ENCODE results near the gene OLFM3. TPM values are rescaled to one million over a fixed set of nuclear protein-coding genes. Genes with fewer than 3 reads are reported as not detected.

Gene OLFM3
- total and polyA plus RNA-seq, 10 of the 15 experiments (the other 5 are each of a cell fraction or from before 2014, with no cell fraction given): 0.09 to 0.33 TPM; not detected in 8

GRCh38 chr1:101918277-101918676 lies 78.4 kb downstream of the OLFM3 start (continued):
- TF ChIP-seq SMARCA5 (IDR thresholded peaks at IDR 0.05): no peak
- TF ChIP-seq ATF7 (IDR thresholded peaks at IDR 0.05; ENCODE audit: low read depth): no peak
- TF ChIP-seq FOS (IDR thresholded peaks at IDR 0.05; ENCODE audit: borderline replicate concordance, extremely low read depth, insufficient read length): no peak
- TF ChIP-seq ZBTB40 (IDR thresholded peaks at IDR 0.05; ENCODE audit: borderline replicate concordance): no peak
- no peak for TF ChIP-seq REST (IDR thresholded peaks at IDR 0.05; ENCODE audit: low read depth, low read length)
- no peak for TF ChIP-seq ZNF217 (IDR thresholded peaks at IDR 0.05)

All from GM12878 (cell line).